ENCODE data around the gene MAGEA12. TPM values are rescaled to one million over a fixed set of nuclear protein-coding genes. Genes with fewer than 3 reads are reported as not detected.
"Not testable (repeated sequence)": the region's sequence is repeated elsewhere in the genome, so short reads cannot be mapped to it uniquely, and the experiment has no call there.

The MAGEA12 gene
- total and polyA plus RNA-seq, 12 donors: not detected

GRCh38 chrX:152738560-152738959 is 5.0 kb downstream of the MAGEA12 start:
- Histone ChIP-seq H3K4me1 (no peaks in the 10 kb centered on the region), H3K9me3 (no peaks in the 10 kb centered on the region), H3K27me3 (no peaks in the 10 kb centered on the region), H3K36me3 (no peaks in the 10 kb centered on the region), H3K27ac (no peak overlapping the region), H3K4me3 (no peak overlapping the region)
- DNase-seq (no peak), ATAC-seq (no peak)
- no peak for TF ChIP-seq CTCF (IDR thresholded peaks at IDR 0.05)
- intact Hi-C loops (cut with DNase I): loop anchor here in 1 of 10 donors (10.0 kb wide), 1 partner anchor 1544 kb away; no protein-coding TSS in a partner anchor
- WGBS, 2 donors: 78 to 86% methylated on average over 5 of the region's 5 CpGs

GRCh38 chrX:152753686-152754650 is 20.4 kb downstream of the MAGEA12 start, which contains the start of gene MAGEA2:
Gene MAGEA2 (minus strand): TSS chrX:152753842. CDS start chrX:152751363, 2,479 bp downstream.
- H3K36me3 ChIP-seq; H3K27me3 ChIP-seq; H3K27ac ChIP-seq; ATAC-seq; intact Hi-C loops (cut with DNase I); DNase-seq; H3K9me3 ChIP-seq; H3K4me3 ChIP-seq; H3K4me1 ChIP-seq: not testable (repeated sequence)
- WGBS, 2 donors: no CpG with 5 or more reads among the region's 35 CpGs

GRCh38 chrX:152754871-152755270 is 21.3 kb downstream of the MAGEA12 start:
- H3K4me3 ChIP-seq; H3K27ac ChIP-seq; H3K9me3 ChIP-seq; H3K27me3 ChIP-seq; ATAC-seq; H3K4me1 ChIP-seq; intact Hi-C loops (cut with DNase I); DNase-seq; H3K36me3 ChIP-seq: not testable (repeated sequence)
- no CpG with 5 or more reads among the region's 5 CpGs for WGBS, 2 donors

- H3K27ac ChIP-seq; ATAC-seq; H3K27me3 ChIP-seq; H3K9me3 ChIP-seq; DNase-seq; H3K4me3 ChIP-seq; intact Hi-C loops (cut with DNase I); H3K4me1 ChIP-seq; H3K36me3 ChIP-seq: not testable (repeated sequence)
- no CpG with 5 or more reads among the region's 2 CpGs for WGBS, 2 donors
Measured at GRCh38 chrX:152758918-152759317, 25.4 kb downstream of the MAGEA12 start, which contains the start of gene CSAG3. Gene CSAG3 (plus strand): TSS chrX:152759218.

- ATAC-seq; H3K4me3 ChIP-seq; H3K36me3 ChIP-seq; H3K27me3 ChIP-seq; H3K4me1 ChIP-seq; H3K27ac ChIP-seq; intact Hi-C loops (cut with DNase I); DNase-seq; H3K9me3 ChIP-seq: not testable (repeated sequence)
- 57 to 100% methylated on average over 1 to 4 of the region's 7 CpGs for WGBS, 2 donors
Measured at GRCh38 chrX:152759544-152759943, 26.0 kb downstream of the MAGEA12 start.

- intact Hi-C loops (cut with DNase I); H3K4me3 ChIP-seq; H3K9me3 ChIP-seq; DNase-seq; H3K4me1 ChIP-seq; H3K27me3 ChIP-seq; H3K36me3 ChIP-seq; H3K27ac ChIP-seq: not testable (repeated sequence)
- ATAC-seq: peak in 1 of 8 donors; percentile 53
- WGBS, 2 donors: 67 to 87% methylated on average over 3 of the region's 7 CpGs
Measured at GRCh38 chrX:152761582-152761981, 28.0 kb downstream of the MAGEA12 start.

GRCh38 chrX:152766562-152766961 is 33.0 kb downstream of the MAGEA12 start:
- ATAC-seq; H3K27ac ChIP-seq; H3K4me3 ChIP-seq; DNase-seq; H3K9me3 ChIP-seq; H3K36me3 ChIP-seq; H3K4me1 ChIP-seq; H3K27me3 ChIP-seq; intact Hi-C loops (cut with DNase I): not testable (repeated sequence)
- WGBS, 2 donors: 77 to 81% methylated on average over 9 of the region's 9 CpGs

- H3K36me3 ChIP-seq; H3K4me1 ChIP-seq; H3K27me3 ChIP-seq; DNase-seq; H3K4me3 ChIP-seq; H3K9me3 ChIP-seq; H3K27ac ChIP-seq; intact Hi-C loops (cut with DNase I); ATAC-seq: not testable (repeated sequence)
- 81% methylated on average over 2 of the region's 29 CpGs; no CpG with 5 or more reads in 1 of the 2 donors for WGBS, 2 donors
Measured at GRCh38 chrX:152769549-152770289, 36.2 kb downstream of the MAGEA12 start, which contains the start of gene MAGEA6. Gene MAGEA6 (minus strand): TSS chrX:152769689. CDS start chrX:152767650, 2,039 bp downstream.

GRCh38 chrX:152787062-152787461 is 53.5 kb downstream of the MAGEA12 start:
- H3K27ac ChIP-seq; H3K9me3 ChIP-seq; H3K27me3 ChIP-seq; H3K36me3 ChIP-seq; DNase-seq; H3K4me1 ChIP-seq; ATAC-seq; intact Hi-C loops (cut with DNase I); H3K4me3 ChIP-seq: not testable (repeated sequence)
- WGBS, 2 donors: no CpG with 5 or more reads among the region's 3 CpGs
